Right ventricle myocardium superior (tissue), 1 donor: ENCODE measurements around the gene PRMT1. TPM values are rescaled to one million over a fixed set of nuclear protein-coding genes. Genes with fewer than 3 reads are reported as not detected.
A peak's percentile ranks its signal among the peaks of the same experiment; 100 is the strongest.

Experiments
- ATAC-seq: fragments of 200-7000 bp; cut with Tn5 transposase; one replicate; pipeline ENCODE4 v1.9.1; 2020; ENCODE audit warnings: mild to moderate bottlenecking; ENCODE audit not compliant: poor library complexity
- DNase-seq: peaks from one replicate; pipeline ENCODE4 v3.0.0-alpha.2; 2020
- intact Hi-C: fragments of 100-400 bp; cut with DNase I; formaldehyde crosslinking; loops from one replicate; pipeline ENCODE4 v1.11.2; 2022
- total RNA-seq: library from RNA; stranded (reverse); fragmentation: NEBNext Ultra II Directional; extraction: Animal tissue kit (Norgen Biotek cat#: 25700); gene quantifications from one replicate; pipeline ENCODE4 v1.2.1, GENCODE V29; 2021
- donor health status: DM: no; HTN: yes; CAD: no; lungs with severe emphysema.

Gene PRMT1
- total RNA-seq, 1 donor from 2014 or later = 110 TPM

- intact Hi-C loops = no loop called here
- ATAC-seq = peak; percentile 85
- peak; percentile 94 for DNase-seq
Measured at GRCh38 chr19:49664171-49665035, 12.7 kb upstream of the PRMT1 start.

GRCh38 chr19:49665036-49665350 is 12.1 kb upstream of the PRMT1 start:
- DNase-seq = no peak
- ATAC-seq = no peak
- intact Hi-C loops = no loop called here

DNA sequence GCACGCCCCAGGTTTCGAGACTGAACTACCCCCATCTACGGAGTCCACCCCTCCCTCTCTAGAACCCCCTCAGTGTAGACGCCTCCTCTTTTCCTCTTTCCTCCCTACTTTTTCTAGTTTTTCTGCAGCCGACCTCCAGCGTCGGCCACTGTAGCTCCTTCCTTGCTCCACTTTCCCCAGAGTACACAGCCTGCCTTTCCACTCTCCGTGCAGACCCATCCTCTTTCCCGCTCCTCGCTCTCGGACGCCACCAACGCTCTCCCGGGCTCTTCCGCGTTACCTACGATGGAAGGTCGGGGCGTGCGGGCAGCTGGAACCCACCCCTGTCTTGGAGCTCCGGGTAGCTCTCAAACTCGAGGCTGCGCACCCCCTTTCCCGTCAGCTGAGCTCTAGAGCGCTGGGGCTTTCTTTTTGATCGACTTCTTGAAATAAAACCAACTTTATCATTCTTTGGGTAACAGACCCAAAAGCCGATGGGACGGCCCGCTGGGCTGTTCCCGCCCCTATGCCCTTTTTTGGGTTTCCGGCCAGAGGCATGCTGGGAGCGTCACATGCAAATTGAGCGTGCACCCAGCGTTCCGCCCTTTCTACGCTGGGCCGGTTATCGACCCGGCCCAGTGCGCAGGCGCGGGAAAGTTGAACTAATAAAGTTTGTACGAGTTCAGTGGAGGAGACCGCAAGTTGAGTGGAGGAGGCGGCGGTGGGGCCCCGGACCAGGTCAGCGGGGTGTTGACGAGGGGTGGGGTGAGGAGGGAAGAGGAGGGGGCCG is 11.5 kb upstream of the PRMT1 start, which contains the start of the genes BCL2L12 and IRF3:
BCL2L12 (plus strand) TSS at position 583 of the 769 bp plus-strand sequence. CDS start 760 bp downstream, outside the sequence.
IRF3 (minus strand) TSS at position 507 of the 769 bp plus-strand sequence. CDS start 1,019 bp downstream, outside the sequence.
- intact Hi-C loops = no loop called here
- ATAC-seq (peak; percentile 95), DNase-seq (peak; percentile 98)

DNA sequence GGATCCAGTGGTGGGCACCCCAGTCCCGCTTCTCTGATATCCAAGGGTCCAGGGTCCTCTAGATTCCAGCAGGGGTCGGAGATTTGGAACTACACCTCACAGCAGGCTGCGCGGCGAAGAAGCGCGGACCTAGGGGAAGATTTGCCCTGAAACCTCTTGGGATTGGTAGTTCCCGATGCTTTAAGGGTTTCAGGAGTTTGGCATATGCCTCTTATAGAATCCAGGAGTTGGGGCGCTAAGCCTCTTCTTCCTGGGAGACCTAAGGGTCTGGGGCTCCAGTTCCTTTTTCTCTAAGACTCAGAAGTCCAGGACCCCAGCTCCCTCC is 11.0 kb upstream of the PRMT1 start:
- intact Hi-C loops = no loop called here
- DNase-seq (no peak), ATAC-seq (no peak)

DNA sequence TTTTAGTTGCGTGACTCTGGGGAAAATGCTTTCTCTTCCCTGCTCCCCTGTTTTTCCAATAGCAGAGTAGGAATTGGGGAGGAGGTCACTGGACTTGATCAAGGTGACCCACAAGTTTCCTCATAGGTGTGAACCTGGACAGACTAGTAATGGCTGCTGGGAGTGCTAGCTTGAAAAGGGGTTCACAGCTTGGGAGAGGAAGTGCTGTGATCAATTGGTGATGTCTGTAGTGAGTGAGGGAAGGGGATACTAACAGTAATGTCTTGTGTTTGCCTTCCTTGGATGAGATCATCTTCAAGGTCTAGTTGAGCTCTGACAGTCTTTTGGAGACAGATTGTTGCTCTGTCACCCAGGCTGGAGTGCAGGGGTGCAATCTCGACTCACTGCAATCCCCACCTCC is 9.6 kb upstream of the PRMT1 start:
- no peak for DNase-seq
- no peak for ATAC-seq
- intact Hi-C loops = no loop called here

DNA sequence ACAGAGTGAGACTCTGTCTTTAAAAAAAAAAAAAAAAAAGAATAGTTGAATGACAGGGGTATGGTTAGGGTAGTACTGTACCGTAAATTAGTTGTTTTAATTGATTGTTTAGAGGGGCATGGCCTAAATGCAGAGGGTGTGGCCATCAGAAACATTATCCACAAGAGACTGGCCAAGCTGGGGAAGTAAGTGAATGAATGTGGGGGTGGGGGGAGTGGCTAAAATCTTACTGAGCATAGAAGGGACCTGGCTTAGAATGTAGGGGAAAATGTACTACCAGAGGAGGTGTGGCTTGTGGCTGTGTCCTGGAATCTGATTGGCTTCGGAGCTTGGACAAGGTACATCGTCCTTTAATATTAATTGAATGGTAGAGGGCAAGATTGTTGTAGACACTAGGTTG is 7.6 kb upstream of the PRMT1 start:
- intact Hi-C loops = no loop called here
- ATAC-seq (no peak), DNase-seq (no peak)

- DNase-seq (peak; percentile 85), ATAC-seq (no peak)
- intact Hi-C loops = loop anchor here (10.0 kb wide), 1 partner anchor 192 kb away; the partner anchor contains the start of gene PNKP
Measured at GRCh38 chr19:49672131-49672919, 4.7 kb upstream of the PRMT1 start.

GRCh38 chr19:49676136-49676783 is 811 bp upstream of the PRMT1 start:
- intact Hi-C loops = loop anchor here (5.0 to 10.0 kb wide), 2 partner anchors 169 to 189 kb away; partner anchors contain the start of gene PNKP
- peak; percentile 63 for ATAC-seq
- peak; percentile 86 for DNase-seq

DNA sequence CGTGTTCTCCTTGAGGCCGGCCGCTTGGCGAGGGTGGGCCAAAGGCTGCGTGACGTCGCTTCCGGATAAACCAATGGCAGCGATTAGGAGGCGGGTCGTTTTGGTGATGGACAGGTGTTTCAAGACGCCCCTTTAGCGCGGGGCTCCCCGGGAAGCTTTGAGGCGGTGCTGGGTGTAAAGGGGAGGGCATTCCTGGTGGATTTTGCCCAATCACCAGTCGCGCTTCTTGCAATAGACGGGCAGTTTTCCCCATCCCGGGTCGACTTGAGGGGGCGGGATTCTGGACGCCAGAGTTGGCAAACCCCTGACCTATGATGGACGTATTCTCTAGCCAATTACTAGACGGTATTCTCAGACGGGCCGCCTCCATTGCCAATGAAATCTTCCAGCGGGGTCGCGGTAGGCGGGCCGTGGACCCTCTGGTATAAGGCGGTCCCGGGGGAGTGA is 264 bp upstream of the PRMT1 start:
- peak; percentile 100 for DNase-seq
- ATAC-seq = peak; percentile 85
- intact Hi-C loops = loop anchor here (5.0 to 10.0 kb wide), 2 partner anchors 170 to 188 kb away; partner anchors contain the start of gene PNKP

GRCh38 chr19:49677901-49678674 is 1.0 kb downstream of the PRMT1 start:
- peak; percentile 85 for DNase-seq
- ATAC-seq = no peak
- intact Hi-C loops = loop anchor here (5.0 to 10.0 kb wide), 2 partner anchors 171 to 187 kb away; partner anchors contain the start of gene PNKP

DNA sequence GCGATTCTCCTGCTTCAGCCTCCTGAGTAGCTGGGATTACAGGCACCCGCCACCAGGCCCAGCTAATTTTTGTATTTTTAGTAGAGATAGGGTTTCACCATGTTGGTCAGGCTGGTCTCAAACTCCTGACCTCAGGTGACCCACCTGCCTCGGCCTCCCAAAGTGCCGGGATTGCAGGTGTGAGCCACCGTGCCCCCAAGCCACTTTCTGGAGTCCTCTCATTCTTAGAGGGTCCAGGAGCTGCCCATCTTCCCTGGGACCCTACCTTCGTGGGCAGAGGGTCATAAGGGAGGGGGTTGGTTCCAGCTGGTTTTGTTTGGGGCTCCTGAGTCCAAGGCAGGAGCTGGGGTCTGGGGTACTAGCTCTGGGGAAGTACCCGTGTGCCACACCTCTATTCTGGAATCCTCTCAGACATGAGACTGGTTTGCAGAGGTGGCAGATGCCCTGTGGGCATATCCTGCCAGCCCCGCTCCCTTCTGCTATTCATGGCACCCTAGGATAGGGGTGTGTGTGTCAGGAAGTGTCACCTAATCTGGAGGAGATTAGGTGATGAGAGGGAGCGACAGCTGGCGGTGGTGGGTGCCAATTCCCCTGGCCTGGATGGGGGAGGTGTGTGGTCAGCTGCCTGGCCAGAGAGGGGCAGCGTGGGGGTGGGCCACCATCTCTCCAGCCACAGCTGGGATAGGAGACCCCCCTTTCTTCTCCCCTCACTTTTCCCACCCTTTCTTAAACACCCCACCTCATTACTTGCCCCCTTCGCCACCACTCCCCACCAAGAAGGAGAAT is 2.1 kb downstream of the PRMT1 start:
- intact Hi-C loops = loop anchor here (5.0 to 10.0 kb wide), 2 partner anchors 172 to 186 kb away; partner anchors contain the start of gene PNKP
- DNase-seq = no peak
- ATAC-seq = no peak

- intact Hi-C loops = loop anchor here (5.0 to 10.0 kb wide), 2 partner anchors 173 to 185 kb away; partner anchors contain the start of gene PNKP
- no peak for ATAC-seq
- no peak for DNase-seq
Measured at GRCh38 chr19:49679771-49680413, 2.8 kb downstream of the PRMT1 start.

GRCh38 chr19:49680421-49681351 is 3.6 kb downstream of the PRMT1 start:
- intact Hi-C loops = no loop called here
- ATAC-seq (peak; percentile 29), DNase-seq (peak; percentile 95)

DNA sequence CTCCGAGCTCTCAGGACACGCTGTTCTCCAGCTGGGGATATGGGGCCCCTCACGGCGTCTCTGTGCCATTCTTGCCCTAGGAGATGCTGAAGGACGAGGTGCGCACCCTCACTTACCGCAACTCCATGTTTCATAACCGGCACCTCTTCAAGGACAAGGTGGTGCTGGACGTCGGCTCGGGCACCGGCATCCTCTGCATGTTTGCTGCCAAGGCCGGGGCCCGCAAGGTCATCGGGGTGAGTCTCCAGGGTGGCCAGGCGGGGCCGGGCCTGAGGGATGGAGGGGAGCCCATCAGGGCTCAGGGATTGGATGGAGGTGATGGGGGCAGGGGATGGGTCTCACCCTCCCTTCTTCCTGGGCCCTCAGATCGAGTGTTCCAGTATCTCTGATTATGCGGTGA is 4.8 kb downstream of the PRMT1 start:
- DNase-seq (no peak), ATAC-seq (no peak)
- intact Hi-C loops = no loop called here

DNA sequence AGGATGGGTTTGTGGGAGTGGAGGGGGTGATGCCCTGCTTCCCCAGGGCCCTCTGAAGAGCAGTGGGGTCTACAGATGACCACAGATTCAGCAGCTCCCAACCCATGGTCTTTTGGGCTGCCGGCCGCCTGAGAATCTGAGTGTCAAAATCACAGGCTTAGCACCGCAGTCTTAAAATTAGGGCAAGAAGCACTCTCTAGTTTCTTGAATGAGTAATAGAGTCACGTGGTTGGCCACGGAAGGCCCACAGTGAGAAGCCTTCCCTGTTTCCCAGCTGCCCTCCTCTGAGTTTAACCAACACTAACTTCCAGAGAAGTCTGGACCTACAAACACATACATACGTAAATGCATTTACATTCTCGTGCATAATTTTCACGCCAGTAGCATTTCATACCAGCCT is 5.2 kb downstream of the PRMT1 start:
- ATAC-seq (no peak), DNase-seq (no peak)
- intact Hi-C loops = no loop called here
